Measurements from ENCODE around the gene RASIP1.

RASIP1 gene

DNA sequence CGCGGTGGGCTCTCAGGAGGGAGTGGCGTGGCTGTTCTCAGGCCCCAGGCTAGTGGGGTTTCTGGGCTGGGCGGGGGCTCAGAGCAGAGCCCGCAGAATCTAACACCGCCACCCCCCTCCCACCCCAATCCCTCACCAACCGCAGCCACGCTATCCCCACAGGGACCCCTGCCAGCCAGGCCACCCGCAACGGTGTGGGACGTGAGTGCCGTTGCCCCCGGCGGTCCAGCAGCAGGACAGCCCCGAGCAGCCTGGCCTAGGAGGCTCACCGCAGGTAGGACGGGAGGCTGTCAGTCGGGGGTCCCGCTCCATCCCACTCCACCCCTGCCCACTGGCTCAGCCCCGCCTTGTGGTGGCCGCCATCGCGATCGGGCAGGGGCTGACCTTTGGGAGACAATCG is 67.4 kb downstream of the RASIP1 start, which contains the start of gene NTN5:
Gene NTN5 (minus strand): TSS at position 24 of the 400 bp plus-strand sequence. CDS start 2,031 bp downstream, outside the sequence.
- no peak for DNase-seq

DNA sequence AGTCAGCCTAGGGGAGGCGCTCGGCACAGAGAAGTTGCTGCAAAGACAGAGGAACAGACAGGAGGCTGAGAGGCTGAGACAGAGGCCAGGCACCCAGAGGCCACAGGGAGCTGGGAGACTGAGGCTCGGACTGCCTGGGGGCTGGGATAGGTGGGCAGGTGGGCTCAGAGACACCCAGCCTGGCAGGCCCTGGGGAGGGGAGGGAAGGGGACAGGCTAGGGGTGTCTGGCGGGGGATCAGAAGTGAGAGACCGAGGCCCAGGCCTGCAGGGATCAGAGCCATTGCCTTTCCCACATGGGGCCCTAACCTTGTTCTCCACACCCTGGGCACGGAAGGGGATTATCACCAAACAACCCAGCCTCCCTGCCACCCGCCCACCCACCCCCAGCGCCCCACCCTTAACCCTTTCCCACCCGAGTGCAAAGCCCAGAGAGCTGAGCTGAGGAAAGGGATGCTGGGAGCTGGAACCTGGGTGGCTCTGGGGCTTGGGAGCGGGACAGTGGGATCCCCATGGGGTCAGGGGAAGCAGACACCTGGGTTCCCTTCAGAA is 68.9 kb downstream of the RASIP1 start:
- no peak for DNase-seq

DNA sequence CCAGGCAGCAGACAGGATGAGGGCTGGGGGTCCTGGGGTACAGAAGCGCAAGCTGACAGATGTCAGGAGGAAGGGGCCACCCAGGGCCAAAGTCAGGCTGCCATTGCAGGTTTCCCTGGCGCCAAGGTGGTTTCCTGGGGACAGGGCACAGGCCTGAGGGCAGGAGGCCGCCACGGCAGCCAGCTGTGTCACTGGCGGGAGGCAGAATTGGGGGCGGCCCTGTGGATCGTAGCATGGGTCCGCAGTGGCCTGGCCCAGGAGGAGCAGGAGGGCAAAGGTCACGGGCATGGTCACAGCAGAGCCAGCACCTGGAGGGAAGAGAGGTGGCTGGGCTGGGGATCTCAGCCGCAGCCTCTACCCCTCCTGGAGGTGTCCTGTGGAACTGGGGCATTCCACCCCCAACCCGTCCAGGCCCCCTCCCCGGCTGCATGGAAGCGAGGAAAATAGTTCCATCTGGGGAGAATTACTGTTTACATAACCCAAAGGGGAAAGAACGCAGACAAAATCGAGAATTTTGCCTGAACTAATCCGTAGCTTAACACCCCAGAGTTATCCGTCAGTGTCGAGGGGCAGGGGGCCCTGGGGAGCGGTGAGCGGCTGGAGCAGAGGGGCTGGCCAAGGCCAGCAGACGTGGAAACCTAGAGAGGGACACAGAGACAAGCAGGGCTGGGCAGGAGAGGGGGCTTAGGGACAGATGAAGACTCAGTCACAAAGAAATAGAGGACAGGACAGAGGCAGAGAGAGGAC is 69.5 kb downstream of the RASIP1 start:
- no peak for DNase-seq

Data from central memory CD4-positive, alpha-beta T cell (primary cell).